Heart right ventricle (tissue), 16 donors: ENCODE results near the gene PPFIA1. TPM values are rescaled to one million over a fixed set of nuclear protein-coding genes. Genes with fewer than 3 reads are reported as not detected.
A peak's percentile ranks its signal among the peaks of the same experiment; 100 is the strongest.

Source experiments
- ATAC-seq, 8 donors: fragments of 200-7000 bp; cut with Tn5 transposase; one replicate each; pipeline ENCODE4 v1.9.1; 2020; ENCODE audit warnings: mild to moderate bottlenecking in 8 of 8, moderate library complexity in 8 of 8, moderate number of reproducible peaks in 1 of 8
- DNase-seq, 2 donors: peaks; one replicate each; pipeline ENCODE4 v3.0.0-alpha.2; 2020
- H3K27ac ChIP-seq, 10 donors: fragments of 200-600 bp; sonication (generic) in 2 of 10; one replicate each; pipeline versions ENCODE4 v1.5.0 to v1.8.0; 2020 to 2022; ENCODE audit warnings: mild to moderate bottlenecking in 3 of 10
- H3K27me3 ChIP-seq, 7 donors: fragments of 200-600 bp; one replicate each; pipeline ENCODE4 v1.8.0; 2021 to 2022; ENCODE audit warnings: mild to moderate bottlenecking in 2 of 7
- H3K36me3 ChIP-seq, 9 donors: fragments of 200-600 bp; sonication (generic) in 1 of 9; one replicate each; pipeline versions ENCODE4 v1.5.0 to v1.8.0; 2020 to 2022; ENCODE audit warnings: mild to moderate bottlenecking in 2 of 9
- H3K4me1 ChIP-seq, 9 donors: fragments of 200-600 bp; sonication (generic) in 1 of 9; one replicate each; pipeline versions ENCODE4 v1.5.0 to v1.8.0; 2020 to 2022; ENCODE audit warnings: mild to moderate bottlenecking in 4 of 9
- H3K4me3 ChIP-seq, 10 donors: fragments of 200-600 bp; sonication (generic) in 2 of 10; one replicate each; pipeline versions ENCODE4 v1.5.0 to v1.8.0; 2020 to 2022; ENCODE audit warnings: mild to moderate bottlenecking in 7 of 10, moderate library complexity in 2 of 10
- H3K9me3 ChIP-seq, 11 donors: fragments of 200-600 bp in 10 of 11; sonication (generic) in 2 of 11; one replicate each; pipeline versions ENCODE4 v1.5.0 to v1.8.0; 2013 to 2022; ENCODE audit warnings: mild to moderate bottlenecking in 2 of 11, control low read depth in 1 of 11, moderate library complexity in 1 of 11
- WGBS, 2 donors: extraction: QIAGEN DNeasy Blood & Tissue Kit; methylation state at CpG; one replicate each; pipeline ENCODE4 v1.1.7; 2013; ENCODE audit warnings: inconsistent platforms in 1 of 2; 5-methylcytosine and 5-hydroxymethylcytosine counted together
- intact Hi-C, 10 donors: fragments of 100-400 bp; cut with DNase I; formaldehyde crosslinking; loops; one replicate each; pipeline versions ENCODE4 v1.11.1 to v1.14.2; 2022
- polyA plus RNA-seq, 2 donors: library from polyadenylated mRNA; stranded (reverse); fragments of 200-250 nt; gene quantifications; one replicate each; pipeline ENCODE4 v1.2.3, GENCODE V29; 2013
- total RNA-seq, 10 donors: library from RNA; stranded (reverse); fragmentation: NEBNext Ultra II Directional in 3 of 10; extraction: Animal tissue kit (Norgen Biotek cat#: 25700) in 3 of 10; gene quantifications; one replicate each; pipeline versions ENCODE4 v1.2.1 to v1.2.4, GENCODE V29; 2021 to 2023
- TF ChIP-seq, protein P1 (sequence below), 9 donors: fragments of 200-600 bp; sonication (generic) in 2 of 9; IDR thresholded peaks; one replicate each; pipeline versions ENCODE4 v1.5.0 to v1.8.0; 2021 to 2022; ENCODE audit warnings: antibody characterized with exemption in 9 of 9, mild to moderate bottlenecking in 5 of 9, moderate library complexity in 1 of 9
- donor health status: Arrhythmogenic right ventricular cardiomyopathy.
- donor health status: ischemic (EF 13 %, LVEDD 7.1; RV severe dilation, severe dysfunction).
- donor health status: healthy with polysubstance abuse.
- donor health status: DM: no; HTN: yes; CAD: no.
- donor health status: DM: no; HTN: no; CAD: no.
- donor health status: ischemic (EF 25% LVEDD 6.9; RV normal size, moderate dysfunction).
- donor health status: ischemic (EF 25% LVEDD 5.7; RV mildly dilated, moderate dysfunction).
- donor health status: healthy.
- donor health status: DM: yes; HTN: yes; CAD: no.
- donor health status: Ischemic cardiomyopathy.
- donor health status: ischemic (EF 35%, LVEDD 5.7; RV mildly dilated, moderate dysfunction).
- donor health status: nonischemic (EF 11% LVEDD 7.7; RV severe dilation, severe dysfunction).
- donor health status: DM: yes; HTN: yes; CAD: no.
- donor health status: PGD.
- donor health status: ischemic (EF 29% LVEDD 5.4; RV normal size, mild dysfunction).
- donor health status: nonischemic (EF 23%, LVEDD 6.1; RV moderate dilation, normal function).

The PPFIA1 gene
- total and polyA plus RNA-seq, 12 donors: 14.0 to 57.2 (median 39.0) TPM

DNA sequence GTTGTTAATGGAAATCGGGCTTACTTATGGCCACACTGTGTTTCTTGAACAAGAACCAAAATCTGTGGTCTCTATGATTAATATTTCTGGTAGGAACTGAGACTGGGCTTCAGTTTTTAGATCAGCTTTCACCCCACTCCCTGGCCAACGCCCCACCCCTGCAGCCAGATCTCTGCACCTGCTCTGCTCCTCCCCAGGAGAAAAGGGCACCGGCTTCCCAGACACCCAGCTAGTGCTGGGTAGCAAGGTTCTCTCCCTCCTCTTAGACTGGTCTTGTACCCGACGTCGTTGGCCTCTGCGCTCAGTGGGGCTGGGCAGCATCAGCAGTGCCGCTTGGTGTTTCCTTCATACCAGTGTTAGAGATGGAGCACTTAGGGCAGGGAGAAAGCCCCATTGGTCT, 110.9 kb downstream of the PPFIA1 start:
- 88 to 93% methylated on average over 8 of the region's 8 CpGs for WGBS, 2 donors
- ATAC-seq: no peak
- H3K4me1 ChIP-seq: no peaks in the 10 kb centered on the region
- H3K9me3 ChIP-seq: no peaks in the 10 kb centered on the region
- no peak overlapping the region for H3K4me3 ChIP-seq
- H3K27ac ChIP-seq: no peak overlapping the region
- H3K27me3 ChIP-seq: no peaks in the 10 kb centered on the region
- DNase-seq: no peak
- TF ChIP-seq, protein P1, sequence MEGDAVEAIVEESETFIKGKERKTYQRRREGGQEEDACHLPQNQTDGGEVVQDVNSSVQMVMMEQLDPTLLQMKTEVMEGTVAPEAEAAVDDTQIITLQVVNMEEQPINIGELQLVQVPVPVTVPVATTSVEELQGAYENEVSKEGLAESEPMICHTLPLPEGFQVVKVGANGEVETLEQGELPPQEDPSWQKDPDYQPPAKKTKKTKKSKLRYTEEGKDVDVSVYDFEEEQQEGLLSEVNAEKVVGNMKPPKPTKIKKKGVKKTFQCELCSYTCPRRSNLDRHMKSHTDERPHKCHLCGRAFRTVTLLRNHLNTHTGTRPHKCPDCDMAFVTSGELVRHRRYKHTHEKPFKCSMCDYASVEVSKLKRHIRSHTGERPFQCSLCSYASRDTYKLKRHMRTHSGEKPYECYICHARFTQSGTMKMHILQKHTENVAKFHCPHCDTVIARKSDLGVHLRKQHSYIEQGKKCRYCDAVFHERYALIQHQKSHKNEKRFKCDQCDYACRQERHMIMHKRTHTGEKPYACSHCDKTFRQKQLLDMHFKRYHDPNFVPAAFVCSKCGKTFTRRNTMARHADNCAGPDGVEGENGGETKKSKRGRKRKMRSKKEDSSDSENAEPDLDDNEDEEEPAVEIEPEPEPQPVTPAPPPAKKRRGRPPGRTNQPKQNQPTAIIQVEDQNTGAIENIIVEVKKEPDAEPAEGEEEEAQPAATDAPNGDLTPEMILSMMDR (IDR thresholded peaks at IDR 0.05): no peak
- peaks cover 0 to 98% (median 40%) of the 10 kb centered on the region in 9 donors for H3K36me3 ChIP-seq
- intact Hi-C loops: loop anchor here in 1 of 10 donors (2.0 kb wide), 1 partner anchor 43 kb away; no protein-coding TSS in a partner anchor

- no peaks in the 10 kb centered on the region for H3K27me3 ChIP-seq
- no peak overlapping the region for H3K4me3 ChIP-seq
- TF ChIP-seq, protein P1 (IDR thresholded peaks at IDR 0.05): no peak
- ATAC-seq (peak in 1 of 8 donors; percentile 11), DNase-seq (no peak)
- no peaks in the 10 kb centered on the region for H3K9me3 ChIP-seq
- intact Hi-C loops: loop anchor here in 1 of 10 donors (2.0 kb wide), 1 partner anchor 43 kb away; no protein-coding TSS in a partner anchor
- H3K27ac ChIP-seq: no peak overlapping the region
- no peaks in the 10 kb centered on the region for H3K4me1 ChIP-seq
- WGBS, 2 donors: 83 to 85% methylated on average over 15 of the region's 15 CpGs
- H3K36me3 ChIP-seq: peaks cover 0 to 90% (median 33%) of the 10 kb centered on the region in 9 donors
These were observed 111.7 kb downstream of the PPFIA1 start for GRCh38 chr11:70381872-70382861.

DNA sequence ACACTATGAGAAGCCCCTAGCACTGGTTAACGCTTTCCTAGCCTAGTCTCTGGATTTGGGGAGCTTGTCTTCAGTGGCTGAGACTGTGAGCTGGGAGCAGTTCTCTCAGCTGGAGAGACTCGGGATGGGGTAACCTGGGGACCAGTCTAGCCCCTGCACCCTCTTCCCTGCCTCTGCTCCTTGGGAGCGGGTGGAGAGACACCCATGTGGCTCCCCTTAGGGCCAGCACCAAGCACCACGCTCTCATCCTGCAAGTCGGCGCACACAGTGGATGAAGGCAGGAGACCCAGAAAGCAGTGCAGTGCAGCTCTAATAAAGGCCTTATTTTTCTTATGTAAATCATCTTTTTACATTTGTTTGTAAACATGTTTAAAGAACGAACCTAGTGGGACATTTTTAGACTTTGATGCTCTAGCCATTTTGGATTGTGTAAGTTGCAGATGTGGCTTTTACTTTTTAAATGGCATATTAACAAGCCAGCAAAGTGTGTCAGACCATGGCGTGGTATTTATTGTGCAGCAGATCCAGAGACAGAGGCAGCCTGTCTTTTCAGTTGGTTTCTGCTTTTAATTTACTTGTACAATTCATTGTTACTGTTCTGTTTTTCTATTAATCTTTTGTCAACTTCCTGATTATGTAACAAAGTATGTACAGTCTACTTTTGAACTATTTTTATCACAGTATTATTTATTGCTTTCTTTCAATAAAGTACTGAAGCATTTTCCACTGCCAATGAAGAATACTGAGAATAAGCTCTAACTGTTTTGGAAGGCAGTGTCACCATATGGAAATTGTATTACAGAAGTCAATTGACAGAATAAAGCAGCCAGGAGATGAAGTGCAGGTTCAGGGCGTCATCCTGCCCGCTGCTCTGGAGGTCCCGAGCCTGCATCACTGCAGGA, 113.4 kb downstream of the PPFIA1 start:
- no peak overlapping the region for H3K4me3 ChIP-seq
- intact Hi-C loops: no loop called here
- TF ChIP-seq, protein P1 (IDR thresholded peaks at IDR 0.05): no peak
- 86 to 91% methylated on average over 11 of the region's 11 CpGs for WGBS, 2 donors
- peaks cover 0 to 72% (median 19%) of the 10 kb centered on the region in 9 donors for H3K36me3 ChIP-seq
- DNase-seq (no peak), ATAC-seq (no peak)
- no peak overlapping the region for H3K27ac ChIP-seq
- no peaks in the 10 kb centered on the region for H3K9me3 ChIP-seq
- peaks cover 0 to 5% (median 0%) of the 10 kb centered on the region in 7 donors for H3K27me3 ChIP-seq
- no peaks in the 10 kb centered on the region for H3K4me1 ChIP-seq
